K562 (cell line): ENCODE data around the gene CAVIN1.

Experiments
- CTCF ChIP-seq, 3 experiments: IDR thresholded peaks in 2 of 3; conservative IDR thresholded peaks in 1 of 3; 2 replicates each; pipeline ENCODE4 v1.5.1; 2011 to 2012; ENCODE audit warnings: low read length in 3 of 3, mild to moderate bottlenecking in 3 of 3, control low read depth in 2 of 3, improper control_type of control experiment in 1 of 3, inconsistent platforms in 1 of 3, low read depth in 1 of 3, mixed read lengths in 1 of 3, moderate library complexity in 1 of 3; ENCODE audit not compliant: insufficient read depth in 2 of 3
- GABPA ChIP-seq: fragments of 200-800 bp; sonication (Bioruptor generic); conservative IDR thresholded peaks from 2 replicates; pipeline ENCODE4 v1.6.1; 2016; ENCODE audit warnings: low read depth, missing genetic modification characterization, missing compliant biosample characterization
- GATA2 ChIP-seq: sonication (generic); formaldehyde crosslinking; IDR thresholded peaks from 2 replicates; pipeline ENCODE4 v1.4.0; 2020; ENCODE audit warnings: mild to moderate bottlenecking, missing genetic modification reagents
- ZNF146 ChIP-seq: IDR thresholded peaks from one replicate; pipeline ENCODE4 v1.6.1; 2018; ENCODE audit warnings: missing compliant biosample characterization; ENCODE audit not compliant: unreplicated experiment

- TF ChIP-seq GATA2 (CRISPR knock-in tag), result no peak
- no peak for TF ChIP-seq CTCF (IDR thresholded peaks at IDR 0.05 in 2 of 3, conservative IDR thresholded peaks at IDR 0.05 in 1 of 3; ENCODE audit: insufficient read depth in 2 of 3, low read depth in 1 of 3, low read length in 3 of 3)
- TF ChIP-seq GABPA (tag), result no peak
- TF ChIP-seq ZNF146 (CRISPR knock-in tag), result no peak
These were observed 11.7 kb downstream of the CAVIN1 start for GRCh38 chr17:42411361-42411760.
